NT2/D1 (cell line): ENCODE results near the gene CDKN1A.

Source experiments
- YY1 ChIP-seq: IDR thresholded peaks from 2 replicates; pipeline ENCODE4 v1.6.1; 2011; ENCODE audit not compliant: insufficient read length, insufficient read depth
- ZNF274 ChIP-seq: IDR thresholded peaks from 2 replicates; pipeline ENCODE4 v1.6.1; 2011; ENCODE audit warnings: mild to moderate bottlenecking, low read depth, low read length

DNA sequence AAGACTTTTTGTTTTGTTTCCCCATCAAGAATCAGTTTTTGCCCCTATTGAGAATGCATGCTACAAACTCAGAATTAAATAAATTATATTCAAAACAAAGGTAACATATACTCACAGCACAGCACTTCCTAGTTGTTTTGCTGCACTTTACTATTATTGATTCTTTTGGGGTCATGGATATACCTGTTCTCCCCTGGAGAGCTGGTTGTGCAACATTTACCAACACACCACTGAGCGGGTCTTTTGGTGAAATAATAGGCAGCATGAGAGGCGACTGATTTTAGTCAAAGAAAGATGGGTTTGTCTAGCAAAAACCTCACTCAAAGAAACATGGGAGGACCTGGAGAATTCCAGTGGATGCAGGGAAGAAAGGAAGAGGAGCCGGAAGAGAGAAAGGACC lies 39.9 kb upstream of the CDKN1A start:
- TF ChIP-seq YY1 (no peak), ZNF274 (no peak)
